Medulla oblongata (tissue), 1 donor: ENCODE measurements around the gene TTYH3.

Source experiments
- DNase-seq: peaks from one replicate; pipeline ENCODE4 v3.0.0-alpha.2; 2015; ENCODE audit errors: extremely low spot score

TTYH3 gene

GRCh38 chr7:2649139-2649838 is 17.5 kb downstream of the TTYH3 start:
- DNase-seq: no peak

GRCh38 chr7:2649991-2650390 is 18.2 kb downstream of the TTYH3 start:
- no peak for DNase-seq

DNA sequence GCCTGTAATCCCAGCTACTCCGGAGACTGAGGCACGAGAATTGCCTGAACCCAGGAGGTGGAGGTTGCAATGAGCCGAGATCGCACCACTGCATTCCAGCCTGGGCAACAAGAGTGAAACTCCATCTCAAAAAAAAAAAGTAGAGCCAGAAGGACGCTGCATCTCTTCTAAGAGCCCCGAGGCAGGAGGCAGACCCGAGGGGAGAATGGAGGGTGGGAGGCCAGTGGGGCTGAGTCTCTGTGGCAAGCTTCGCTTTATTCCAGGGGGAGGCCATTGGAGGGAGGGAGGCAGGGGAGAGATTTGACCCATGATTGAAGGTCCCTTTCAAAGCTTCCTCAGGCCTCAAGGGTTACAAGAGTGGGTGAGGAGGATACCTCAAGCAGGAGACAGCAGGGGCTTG is 18.7 kb downstream of the TTYH3 start:
- DNase-seq: no peak

DNA sequence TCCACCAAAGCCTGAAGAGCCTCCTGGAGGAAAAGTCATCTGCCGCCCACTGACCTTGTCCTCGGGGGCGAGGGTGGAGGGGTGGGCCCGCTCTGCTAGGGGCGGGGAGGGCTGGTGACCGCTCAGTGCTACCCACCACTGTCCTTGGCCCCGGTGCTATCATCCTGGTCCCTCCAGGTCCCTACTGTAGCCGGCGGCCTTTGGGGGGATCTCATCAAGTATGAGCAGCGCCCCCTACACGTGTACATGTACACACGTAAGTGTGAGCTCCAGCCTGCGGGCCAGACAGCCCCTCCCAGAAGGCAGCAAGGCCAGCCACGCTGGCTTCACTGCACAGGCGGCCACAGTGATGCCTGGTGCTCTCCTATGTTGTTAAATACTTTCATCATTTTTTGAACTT is 19.6 kb downstream of the TTYH3 start:
- no peak for DNase-seq

DNA sequence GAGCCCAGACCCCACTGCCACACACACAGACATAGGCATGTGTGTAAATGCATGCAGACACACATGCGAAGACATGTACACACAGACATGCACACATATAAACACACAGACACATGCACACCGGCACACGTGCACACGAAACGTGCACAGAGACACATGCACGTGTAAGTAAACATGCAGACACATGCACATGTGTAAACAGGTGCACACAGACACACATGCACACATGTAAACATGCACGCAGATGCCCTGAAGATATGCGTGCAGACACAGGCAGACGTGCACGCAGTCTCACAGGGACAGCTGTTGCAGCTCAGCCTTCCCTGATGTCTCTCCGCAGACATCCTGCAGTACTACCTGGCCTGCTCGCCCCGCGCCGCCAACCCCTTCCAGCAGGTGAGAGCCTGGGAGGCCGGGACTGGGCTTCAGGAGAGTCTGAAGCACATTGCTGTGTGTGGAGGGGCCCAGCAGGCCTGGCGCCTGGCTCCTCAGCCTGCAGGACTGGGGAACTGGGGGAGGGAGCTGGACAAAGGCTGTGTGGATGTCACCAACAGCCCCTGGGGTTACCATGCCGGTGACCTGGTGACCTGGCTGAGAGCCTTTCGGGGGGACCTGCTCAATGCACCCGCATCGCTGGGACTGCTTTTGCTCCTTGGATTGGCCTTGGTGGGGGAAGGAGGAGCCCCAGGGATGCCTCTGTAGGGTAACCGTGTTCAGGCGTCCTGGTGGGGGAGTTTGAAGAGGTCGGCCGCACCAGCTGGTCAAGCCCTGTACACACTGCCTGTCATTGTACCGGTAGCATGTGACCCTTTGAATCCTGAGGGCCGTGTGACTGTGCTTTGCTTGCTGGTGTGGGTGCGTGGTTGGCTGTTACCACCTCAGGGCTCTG is 20.3 kb downstream of the TTYH3 start:
- no peak for DNase-seq

DNA sequence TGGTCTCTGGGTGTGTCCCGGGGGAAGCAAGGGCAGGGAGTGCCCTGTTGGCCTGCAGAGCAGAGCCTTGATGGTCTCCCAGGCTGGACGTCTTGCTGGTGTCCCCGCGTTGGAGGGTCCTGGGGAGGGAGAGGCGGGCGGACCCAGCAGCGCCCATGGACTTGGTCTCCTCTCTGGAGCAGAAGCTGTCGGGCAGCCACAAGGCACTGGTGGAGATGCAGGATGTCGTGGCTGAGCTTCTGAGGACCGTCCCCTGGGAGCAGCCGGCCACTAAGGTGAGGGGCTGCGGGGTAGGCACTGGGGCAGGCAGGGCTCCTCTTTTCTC is 20.9 kb downstream of the TTYH3 start:
- no peak for DNase-seq

DNA sequence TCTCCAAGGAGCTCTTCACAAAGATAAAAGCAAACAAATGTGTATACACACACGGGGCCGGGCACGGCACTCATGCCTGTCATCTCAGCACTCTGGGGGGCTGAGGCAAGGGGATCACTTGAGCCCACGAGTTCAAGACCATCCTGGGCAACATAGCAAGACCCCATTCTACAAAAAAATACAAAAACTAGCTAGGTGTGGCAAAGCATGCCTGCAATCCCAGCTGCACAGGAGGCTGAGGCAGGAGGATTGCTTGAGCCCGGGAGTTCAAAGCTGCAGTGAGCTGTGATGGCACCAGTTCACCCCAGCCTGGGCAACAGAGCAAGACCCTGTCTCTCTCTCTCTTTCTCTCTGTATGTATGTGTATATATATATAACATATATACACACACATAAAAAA is 22.3 kb downstream of the TTYH3 start:
- DNase-seq: no peak

- no peak for DNase-seq
These were observed 24.3 kb downstream of the TTYH3 start for GRCh38 chr7:2655870-2656614.

DNA sequence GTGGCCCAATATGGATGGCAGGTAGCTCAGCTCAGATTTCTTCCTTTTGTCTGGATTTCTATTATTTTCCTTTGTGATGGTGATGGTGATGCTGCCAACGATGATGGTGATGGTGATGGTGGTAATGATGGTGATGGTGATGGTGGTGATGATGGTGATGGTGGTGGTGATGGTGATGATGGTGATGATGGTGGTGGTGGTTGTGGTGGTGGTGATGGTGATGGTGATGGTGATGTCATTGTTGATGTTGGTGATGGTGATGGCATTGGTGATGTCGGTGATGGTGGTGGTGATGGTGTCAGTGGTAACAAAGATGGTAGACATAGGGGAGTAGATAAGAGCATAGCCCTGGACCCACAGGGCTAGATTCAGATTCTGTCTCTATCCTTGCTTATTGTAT is 25.4 kb downstream of the TTYH3 start:
- no peak for DNase-seq

GRCh38 chr7:2657920-2658671 is 26.3 kb downstream of the TTYH3 start:
- DNase-seq: no peak

DNA sequence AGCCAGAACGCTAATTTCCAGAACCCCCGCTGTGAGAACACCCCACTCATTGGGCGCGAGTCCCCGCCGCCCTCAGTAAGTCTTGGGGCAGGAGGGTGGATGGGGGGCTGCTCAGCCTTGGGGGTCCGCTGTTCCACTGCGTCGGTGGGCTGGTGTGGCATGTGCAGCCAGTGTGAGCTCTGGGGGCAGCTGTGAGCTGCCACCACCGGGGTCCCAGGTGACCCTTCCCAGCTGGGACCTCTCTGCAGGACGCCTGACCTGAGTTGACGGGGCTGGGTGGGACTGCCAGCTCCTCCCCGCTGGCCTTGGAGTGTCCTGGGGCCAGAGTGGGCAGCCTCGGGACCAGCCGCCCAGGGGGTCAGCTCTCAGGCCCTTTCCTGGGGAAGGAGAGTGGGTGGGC is 27.2 kb downstream of the TTYH3 start:
- DNase-seq: no peak

- DNase-seq: no peak
These were observed 28.0 kb downstream of the TTYH3 start for GRCh38 chr7:2659556-2660358.

DNA sequence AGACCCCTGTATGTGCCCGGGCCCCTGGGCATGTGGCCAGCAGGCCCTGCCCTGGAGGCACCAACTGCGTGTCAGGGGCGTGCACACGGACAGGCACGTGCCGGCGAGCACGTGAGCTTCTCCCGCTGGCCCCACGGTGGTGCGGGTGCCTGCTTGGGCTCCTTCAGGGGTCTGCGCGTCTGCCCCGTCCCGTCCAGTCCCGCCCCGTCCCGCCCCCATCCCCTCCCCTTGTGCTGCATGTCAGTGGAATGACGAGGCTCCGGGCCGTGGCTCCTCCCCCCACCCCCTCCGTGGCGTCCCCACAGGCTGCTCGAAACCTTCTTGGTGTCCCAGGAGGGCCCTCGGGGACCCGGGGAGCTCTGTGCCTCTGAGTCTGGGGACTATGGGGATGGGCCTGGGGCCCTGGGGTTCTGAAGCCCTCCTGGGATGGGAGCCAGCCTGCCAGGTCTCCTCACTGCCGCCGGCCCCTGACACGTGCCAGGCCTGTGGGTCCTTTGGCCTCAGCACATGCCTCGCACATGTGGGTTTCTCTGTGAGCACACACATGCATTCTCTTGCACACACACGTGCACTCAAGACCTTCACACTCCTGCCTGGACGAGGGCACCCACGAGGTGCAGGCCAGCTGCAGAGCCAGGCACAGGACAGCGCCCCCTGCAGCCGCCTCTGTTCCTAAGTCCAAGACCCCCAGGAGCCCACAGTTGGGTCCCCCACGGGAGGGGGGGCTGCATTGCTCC is 28.7 kb downstream of the TTYH3 start:
- no peak for DNase-seq

- no peak for DNase-seq
These were observed 29.3 kb downstream of the TTYH3 start for GRCh38 chr7:2661096-2661449.

- no peak for DNase-seq
These were observed 30.0 kb downstream of the TTYH3 start for GRCh38 chr7:2661602-2662272.

GRCh38 chr7:2662273-2663120 is 30.7 kb downstream of the TTYH3 start:
- no peak for DNase-seq

- peak; percentile 58 for DNase-seq
These were observed 31.5 kb downstream of the TTYH3 start for GRCh38 chr7:2663121-2663886.

DNA sequence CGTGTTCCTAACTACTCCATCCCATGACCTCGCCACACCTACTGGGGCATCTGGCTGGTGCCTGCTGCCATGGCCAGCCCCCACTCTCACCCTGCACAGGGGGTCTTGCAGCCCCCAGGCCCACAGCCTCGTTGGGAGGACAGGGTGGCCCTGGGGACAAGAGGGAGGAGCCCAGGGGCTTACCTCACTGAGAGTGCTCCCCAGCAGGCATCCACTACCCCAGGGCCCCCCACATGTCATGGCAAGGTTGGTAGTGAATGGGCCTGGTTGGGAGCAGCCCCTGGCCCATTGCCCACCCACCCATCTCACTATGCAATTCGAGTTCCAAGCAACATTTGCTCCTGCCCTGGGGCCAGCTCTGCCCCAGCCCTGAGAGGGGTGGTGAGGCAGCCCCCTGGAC is 32.2 kb downstream of the TTYH3 start:
- DNase-seq: no peak
